Gastrocnemius medialis (tissue), 4 donors: ENCODE data around the gene LTO1. TPM values are rescaled to one million over a fixed set of nuclear protein-coding genes. Genes with fewer than 3 reads are reported as not detected.

Experiments
- ATAC-seq, 2 donors: fragments of 150-250 bp; one replicate each; pipeline ENCODE4 v1.9.1; 2016
- DNase-seq, 2 donors: peaks; one replicate each; pipeline ENCODE4 v3.0.0-alpha.2; 2019
- H3K27ac ChIP-seq, 4 donors: fragments of 200-600 bp; sonication (generic); 1 replicate in 1 of 4; 2 replicates in 3 of 4; pipeline ENCODE4 v1.5.1; 2016 to 2018; ENCODE audit warnings: mild to moderate bottlenecking in 2 of 4, moderate library complexity in 1 of 4
- H3K27me3 ChIP-seq, 3 donors: fragments of 200-600 bp; sonication (generic) in 2 of 3; 1 replicate in 1 of 3; 2 replicates in 2 of 3; pipeline versions ENCODE4 v1.5.1 to v1.6.0; 2016 to 2019; ENCODE audit warnings: mild to moderate bottlenecking in 1 of 3, moderate library complexity in 1 of 3
- H3K36me3 ChIP-seq, 2 donors: fragments of 200-600 bp; sonication (generic) in 1 of 2; one replicate each; pipeline ENCODE4 v1.5.1; 2017 to 2018
- H3K4me1 ChIP-seq, 2 donors: fragments of 200-600 bp; sonication (generic) in 1 of 2; one replicate each; pipeline ENCODE4 v1.5.1; 2016 to 2017; ENCODE audit warnings: mild to moderate bottlenecking in 2 of 2
- H3K4me3 ChIP-seq, 4 donors: fragments of 200-600 bp; sonication (generic) in 3 of 4; 1 replicate in 1 of 4; 2 replicates in 3 of 4; pipeline ENCODE4 v1.5.1; 2016 to 2019; ENCODE audit warnings: mild to moderate bottlenecking in 2 of 4
- H3K9me3 ChIP-seq, 3 donors: fragments of 200-600 bp; sonication (generic) in 2 of 3; 1 replicate in 1 of 3; 2 replicates in 2 of 3; pipeline ENCODE4 v1.5.1; 2016 to 2019
- POLR2A ChIP-seq, 2 donors: fragments of 450-650 bp; IDR thresholded peaks; one replicate each; pipeline ENCODE4 v1.6.1; 2017; ENCODE audit warnings: antibody characterized with exemption in 2 of 2, mild to moderate bottlenecking in 2 of 2, moderate library complexity in 2 of 2
- in situ Hi-C, 4 donors: fragments of 200-750 bp; cut with MboI; loops; one replicate each; pipeline versions ENCODE4 v1.15.0 to v1.8.0; 2017; ENCODE audit warnings: low sequenced_read_pairs in 4 of 4
- intact Hi-C: fragments of 100-400 bp; cut with DNase I; formaldehyde crosslinking; loops from one replicate; pipeline ENCODE4 v1.15.1; 2023; ENCODE audit warnings: low total_unique reads
- total RNA-seq, 4 donors: library from RNA; depleted of rRNA; stranded (reverse); fragments of >200 nt; gene quantifications; one replicate each; pipeline versions ENCODE4 v1.1.0 to v1.2.3, GENCODE V29; 2016
- TF ChIP-seq, protein P1 (sequence below), 5 experiments: fragments of 450-650 bp in 3 of 5; fragments of 200-600 bp in 2 of 5; sonication (generic) in 2 of 5; IDR thresholded peaks in 4 of 5; conservative IDR thresholded peaks in 1 of 5; 1 replicate in 4 of 5; 2 replicates in 1 of 5; pipeline ENCODE4 v1.5.1; 2016 to 2019; ENCODE audit warnings: antibody characterized with exemption in 5 of 5, mild to moderate bottlenecking in 3 of 5, moderate library complexity in 3 of 5

LTO1 gene
- total RNA-seq, 4 donors from 2014 or later = 9.5 to 18.2 (median 13.3) TPM

GRCh38 chr11:69618237-69618636, 56.9 kb downstream of the LTO1 start:
- Histone ChIP-seq H3K4me3 (no peak overlapping the region), H3K36me3 (no peaks in the 10 kb centered on the region), H3K9me3 (no peaks in the 10 kb centered on the region), H3K27me3 (no peaks in the 10 kb centered on the region), H3K27ac (no peak overlapping the region), H3K4me1 (no peaks in the 10 kb centered on the region)
- intact Hi-C loops = no loop called here
- no peak for ATAC-seq
- DNase-seq = no peak
- in situ Hi-C loops = loop anchor here in 1 of 4 donors (25.0 kb wide), 1 partner anchor 506 kb away; no protein-coding TSS in a partner anchor
- TF ChIP-seq, protein P1, sequence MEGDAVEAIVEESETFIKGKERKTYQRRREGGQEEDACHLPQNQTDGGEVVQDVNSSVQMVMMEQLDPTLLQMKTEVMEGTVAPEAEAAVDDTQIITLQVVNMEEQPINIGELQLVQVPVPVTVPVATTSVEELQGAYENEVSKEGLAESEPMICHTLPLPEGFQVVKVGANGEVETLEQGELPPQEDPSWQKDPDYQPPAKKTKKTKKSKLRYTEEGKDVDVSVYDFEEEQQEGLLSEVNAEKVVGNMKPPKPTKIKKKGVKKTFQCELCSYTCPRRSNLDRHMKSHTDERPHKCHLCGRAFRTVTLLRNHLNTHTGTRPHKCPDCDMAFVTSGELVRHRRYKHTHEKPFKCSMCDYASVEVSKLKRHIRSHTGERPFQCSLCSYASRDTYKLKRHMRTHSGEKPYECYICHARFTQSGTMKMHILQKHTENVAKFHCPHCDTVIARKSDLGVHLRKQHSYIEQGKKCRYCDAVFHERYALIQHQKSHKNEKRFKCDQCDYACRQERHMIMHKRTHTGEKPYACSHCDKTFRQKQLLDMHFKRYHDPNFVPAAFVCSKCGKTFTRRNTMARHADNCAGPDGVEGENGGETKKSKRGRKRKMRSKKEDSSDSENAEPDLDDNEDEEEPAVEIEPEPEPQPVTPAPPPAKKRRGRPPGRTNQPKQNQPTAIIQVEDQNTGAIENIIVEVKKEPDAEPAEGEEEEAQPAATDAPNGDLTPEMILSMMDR (IDR thresholded peaks at IDR 0.05 in 4 of 5, conservative IDR thresholded peaks at IDR 0.05 in 1 of 5) = no peak
- TF ChIP-seq POLR2A (IDR thresholded peaks at IDR 0.05) = no peak

- in situ Hi-C loops (loop anchor here in 1 of 4 donors (25.0 kb wide), 1 partner anchor 505 kb away; no protein-coding TSS in a partner anchor), intact Hi-C loops (no loop called here)
- no peak for TF ChIP-seq POLR2A (IDR thresholded peaks at IDR 0.05)
- TF ChIP-seq, protein P1 (IDR thresholded peaks at IDR 0.05 in 4 of 5, conservative IDR thresholded peaks at IDR 0.05 in 1 of 5) = no peak
- DNase-seq (no peak), ATAC-seq (no peak)
- Histone ChIP-seq H3K4me1 (no peaks in the 10 kb centered on the region), H3K9me3 (no peaks in the 10 kb centered on the region), H3K27ac (no peak overlapping the region), H3K4me3 (no peak overlapping the region), H3K36me3 (no peaks in the 10 kb centered on the region), H3K27me3 (no peaks in the 10 kb centered on the region)
These were observed 57.5 kb downstream of the LTO1 start for GRCh38 chr11:69617682-69618081.

DNA sequence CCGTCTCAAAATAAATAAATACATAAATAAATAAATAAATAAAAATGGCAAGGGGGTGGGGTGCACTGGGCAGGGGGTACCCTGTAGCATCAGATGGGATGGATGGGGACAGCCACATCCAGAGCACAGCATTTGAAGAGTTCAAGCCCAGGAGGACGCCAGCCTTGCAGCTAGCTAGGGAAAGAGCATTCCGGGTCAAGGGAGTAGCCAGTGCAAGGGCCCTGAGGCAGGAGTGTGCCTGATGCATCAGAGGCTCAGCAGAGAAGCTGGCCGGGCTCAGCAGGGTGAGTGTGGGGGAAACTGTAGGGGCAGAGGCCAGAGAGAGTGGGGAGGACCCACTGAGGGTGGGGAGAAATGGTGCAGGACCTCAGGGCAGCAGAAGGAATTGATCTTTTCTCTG, 57.9 kb downstream of the LTO1 start:
- H3K4me1 ChIP-seq = no peaks in the 10 kb centered on the region
- no peaks in the 10 kb centered on the region for H3K9me3 ChIP-seq
- no peak overlapping the region for H3K4me3 ChIP-seq

More for the DNA sequence above, 57.9 kb downstream of the LTO1 start:
- ATAC-seq (no peak), DNase-seq (no peak)
- intact Hi-C loops = no loop called here
- no peak for TF ChIP-seq POLR2A (IDR thresholded peaks at IDR 0.05)
- TF ChIP-seq, protein P1 (IDR thresholded peaks at IDR 0.05 in 4 of 5, conservative IDR thresholded peaks at IDR 0.05 in 1 of 5) = no peak
- no peak overlapping the region for H3K27ac ChIP-seq
- in situ Hi-C loops = loop anchor here in 1 of 4 donors (25.0 kb wide), 1 partner anchor 505 kb away; no protein-coding TSS in a partner anchor
- H3K27me3 ChIP-seq = no peaks in the 10 kb centered on the region
- no peaks in the 10 kb centered on the region for H3K36me3 ChIP-seq

Other genes starting within 250 kb of the LTO1 start
- gene LINC01488, start 193.7 kb downstream of the LTO1 start, total RNA-seq = not detected
- gene CCND1, start 34.2 kb downstream of the LTO1 start, total RNA-seq = 1 to 10 TPM; 1.3 to 4.6 (median 3.2) TPM
- not detected for gene FGF19, start 28.7 kb upstream of the LTO1 start, total RNA-seq
- gene FGF4, start 100.0 kb upstream of the LTO1 start, total RNA-seq = not detected
- not detected for gene FGF3, start 144.1 kb upstream of the LTO1 start, total RNA-seq